Liver (tissue), 3 donors: ENCODE data around the gene C11orf21.
A peak's percentile ranks its signal among the peaks of the same experiment; 100 is the strongest.

Source experiments
- EGR1 ChIP-seq, 2 donors: IDR thresholded peaks; 2 replicates each; pipeline ENCODE4 v1.6.1; 2016 to 2018; ENCODE audit warnings: antibody characterized with exemption in 2 of 2, low read depth in 2 of 2
- MAX ChIP-seq: IDR thresholded peaks from 2 replicates; pipeline ENCODE4 v1.6.1; 2016; ENCODE audit warnings: antibody characterized with exemption
- RAD21 ChIP-seq, 2 donors: IDR thresholded peaks; 2 replicates each; pipeline ENCODE4 v1.6.1; 2016; ENCODE audit warnings: antibody characterized with exemption in 2 of 2, mild to moderate bottlenecking in 2 of 2
- REST ChIP-seq: IDR thresholded peaks from 2 replicates; pipeline ENCODE4 v1.6.1; 2016; ENCODE audit warnings: antibody characterized with exemption, mild to moderate bottlenecking
- TAF1 ChIP-seq: conservative IDR thresholded peaks from 2 replicates; pipeline ENCODE4 v1.6.1; 2016; ENCODE audit warnings: antibody characterized with exemption, mild to moderate bottlenecking
- ZBTB33 ChIP-seq: IDR thresholded peaks from 2 replicates; pipeline ENCODE4 v1.6.1; 2016; ENCODE audit warnings: antibody characterized with exemption
- TF ChIP-seq, protein P1 (sequence below): fragments of 150-350 bp; IDR thresholded peaks from 2 replicates; pipeline ENCODE4 v1.5.1; 2017; ENCODE audit warnings: improper control_type of control experiment, low read depth, low read length; ENCODE audit not compliant: missing input control
- donor health status: healthy.
- donor health status: healthy.

DNA sequence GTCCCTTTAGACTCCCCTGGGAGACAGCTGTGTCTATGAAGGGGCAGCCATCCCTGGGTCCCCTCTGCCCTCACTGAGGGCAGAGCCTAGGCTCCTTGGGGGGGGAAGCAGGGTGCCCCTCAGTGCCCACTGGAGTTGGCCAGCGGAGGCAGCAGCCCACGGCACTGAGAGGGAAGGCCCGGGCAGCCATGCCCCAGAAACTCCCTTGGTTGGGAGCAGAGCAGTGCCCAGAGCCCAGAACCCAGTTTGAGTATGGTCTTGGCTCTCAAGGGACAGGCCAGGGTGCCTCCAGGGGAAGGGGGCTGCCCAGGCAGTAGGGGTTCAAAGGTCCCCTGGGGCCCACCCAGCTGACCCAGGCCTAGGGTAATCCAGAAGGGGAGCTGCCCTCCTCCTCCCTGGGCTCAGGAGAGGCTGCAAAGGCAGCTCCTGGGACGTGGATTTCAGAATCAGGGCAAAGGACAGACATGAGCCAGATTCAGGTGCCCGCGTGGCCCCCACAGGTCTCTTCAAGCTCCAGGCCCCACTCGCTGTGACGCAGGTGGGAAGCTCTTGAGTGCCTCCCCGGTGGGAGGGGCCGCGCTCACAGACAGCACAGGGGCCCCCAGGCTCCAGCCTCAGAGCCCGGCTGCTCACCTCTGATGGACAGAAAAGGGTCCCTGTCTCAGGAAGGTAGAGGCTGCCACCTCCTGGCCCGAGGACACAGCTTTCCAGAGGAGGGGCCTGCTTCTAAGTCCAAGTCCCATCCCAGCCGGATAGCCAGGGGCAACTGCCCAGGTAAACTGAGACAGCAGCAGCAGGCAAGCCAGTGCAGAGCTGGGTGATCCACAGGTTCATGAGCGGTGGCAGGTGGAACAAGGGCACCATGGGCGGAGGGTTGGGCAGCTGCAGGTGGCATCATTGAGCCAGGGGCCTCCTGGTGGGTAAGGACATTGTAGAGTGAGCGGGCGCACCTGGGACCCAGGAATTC is 2.6 kb downstream of the C11orf21 start:
- TF ChIP-seq, protein P1, sequence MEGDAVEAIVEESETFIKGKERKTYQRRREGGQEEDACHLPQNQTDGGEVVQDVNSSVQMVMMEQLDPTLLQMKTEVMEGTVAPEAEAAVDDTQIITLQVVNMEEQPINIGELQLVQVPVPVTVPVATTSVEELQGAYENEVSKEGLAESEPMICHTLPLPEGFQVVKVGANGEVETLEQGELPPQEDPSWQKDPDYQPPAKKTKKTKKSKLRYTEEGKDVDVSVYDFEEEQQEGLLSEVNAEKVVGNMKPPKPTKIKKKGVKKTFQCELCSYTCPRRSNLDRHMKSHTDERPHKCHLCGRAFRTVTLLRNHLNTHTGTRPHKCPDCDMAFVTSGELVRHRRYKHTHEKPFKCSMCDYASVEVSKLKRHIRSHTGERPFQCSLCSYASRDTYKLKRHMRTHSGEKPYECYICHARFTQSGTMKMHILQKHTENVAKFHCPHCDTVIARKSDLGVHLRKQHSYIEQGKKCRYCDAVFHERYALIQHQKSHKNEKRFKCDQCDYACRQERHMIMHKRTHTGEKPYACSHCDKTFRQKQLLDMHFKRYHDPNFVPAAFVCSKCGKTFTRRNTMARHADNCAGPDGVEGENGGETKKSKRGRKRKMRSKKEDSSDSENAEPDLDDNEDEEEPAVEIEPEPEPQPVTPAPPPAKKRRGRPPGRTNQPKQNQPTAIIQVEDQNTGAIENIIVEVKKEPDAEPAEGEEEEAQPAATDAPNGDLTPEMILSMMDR, result peak; percentile 31
- TF ChIP-seq REST, result no peak
- TF ChIP-seq EGR1 (IDR thresholded peaks at IDR 0.05; ENCODE audit: low read depth in 2 of 2), result no peak
- TF ChIP-seq MAX, result no peak
- TF ChIP-seq ZBTB33, result no peak
- peak; percentile 68 to 77 for TF ChIP-seq RAD21 (IDR thresholded peaks at IDR 0.05)
- no peak for TF ChIP-seq TAF1
